GM12878 (cell line): Measurements from ENCODE around the gene TERB1. TPM values are rescaled to one million over a fixed set of nuclear protein-coding genes. Genes with fewer than 3 reads are reported as not detected.

ENCODE experiments used
- ATAC-seq: fragments of 200-7000 bp; cut with Tn5 transposase; 3 replicates; pipeline ENCODE4 v1.9.1; 2020; ENCODE audit warnings: mild to moderate bottlenecking, moderate library complexity
- BruUV-seq: library from RNA; stranded (reverse); fragments of 400-500 nt; replicated peaks from 2 replicates; lab custom pipeline; 2021; lab: Mats Ljungman, UMichigan
- CTCF ChIA-PET: fragments of 300-600 bp; sonication (Branson Sonifier 250); formaldehyde crosslinking; extraction: SDS; loops from one replicate; lab custom pipeline; 2021; ENCODE audit warnings: inconsistent platforms; lab: Yijun Ruan, JAX
- POLR2A ChIA-PET: fragments of 350-600 bp; formaldehyde crosslinking; extraction: SDS; loops from one replicate; lab custom pipeline; 2021; ENCODE audit warnings: inconsistent platforms; lab: Charles Lee
- RAD21 ChIA-PET: fragments of 300-600 bp; sonication (Branson Sonifier 250); formaldehyde crosslinking; loops from one replicate; lab custom pipeline; 2023; ENCODE audit warnings: antibody characterized with exemption; ENCODE audit not compliant: unreplicated experiment; lab: Charles Lee
- SMC1A ChIA-PET: fragments of 300-600 bp; sonication (Branson Sonifier 250); formaldehyde crosslinking; loops from one replicate; lab custom pipeline; 2023; ENCODE audit not compliant: unreplicated experiment, uncharacterized antibody; lab: Charles Lee
- DNase-seq: peaks from one replicate; pipeline ENCODE4 v3.0.0-alpha.2; 2011; ENCODE audit warnings: low read depth, low spot score
- FAIRE-seq: peaks from 3 replicates; lab custom pipeline; 2011; peaks lifted over from hg19 to GRCh38; lab: Jason Lieb, UNC
- H2AFZ ChIP-seq: 2 replicates; pipeline ENCODE4 v1.6.0; 2011; ENCODE audit warnings: low read depth, low read length, control low read depth; ENCODE audit not compliant: control insufficient read depth
- H3K27ac ChIP-seq: 2 replicates; pipeline ENCODE4 v1.5.1; 2011; ENCODE audit warnings: control low read depth; ENCODE audit not compliant: control insufficient read depth, insufficient read depth
- H3K27me3 ChIP-seq, 2 experiments: replicated peaks in 1 of 2; 2 replicates each; pipeline versions ENCODE4 v1.6.0 to v1.6.1; 2011; ENCODE audit warnings: low read length in 1 of 2; ENCODE audit not compliant: control insufficient read depth in 2 of 2, insufficient read depth in 2 of 2
- H3K36me3 ChIP-seq, 2 experiments: 2 replicates each; pipeline ENCODE4 v1.5.1; 2011; ENCODE audit warnings: low read length in 1 of 2; ENCODE audit not compliant: control insufficient read depth in 2 of 2, insufficient read depth in 2 of 2
- H3K4me1 ChIP-seq: 2 replicates; pipeline ENCODE4 v1.6.1; 2011; ENCODE audit warnings: mild to moderate bottlenecking, low read length, moderate library complexity, mixed read lengths; ENCODE audit not compliant: control insufficient read depth, insufficient read depth
- H3K4me2 ChIP-seq: 2 replicates; pipeline ENCODE4 v1.6.0; 2011; ENCODE audit warnings: control low read depth; ENCODE audit not compliant: control insufficient read depth, insufficient read depth
- H3K4me3 ChIP-seq: fragments of 200-600 bp; sonication (generic); 2 replicates; pipeline ENCODE4 v1.5.1; 2016
- H3K79me2 ChIP-seq: 2 replicates; pipeline ENCODE4 v1.6.0; 2011; ENCODE audit warnings: low read length; ENCODE audit not compliant: control insufficient read depth, insufficient read depth
- H3K9ac ChIP-seq: 2 replicates; pipeline ENCODE4 v1.8.0; 2011; ENCODE audit warnings: low read length, control low read depth, mixed read lengths; ENCODE audit not compliant: control insufficient read depth, insufficient read depth
- H3K9me3 ChIP-seq: replicated peaks from 3 replicates; pipeline ENCODE4 v1.5.1; 2011; ENCODE audit warnings: mild to moderate bottlenecking, low read length; ENCODE audit not compliant: control insufficient read depth, insufficient read depth
- H4K20me1 ChIP-seq: 2 replicates; pipeline ENCODE4 v1.6.0; 2011; ENCODE audit not compliant: control insufficient read depth, insufficient read depth
- ASH2L ChIP-seq: fragments of 300-600, 200-600 bp; sonication (generic); IDR thresholded peaks from 2 replicates; pipeline ENCODE4 v1.6.1; 2017; ENCODE audit warnings: low read depth, mild to moderate bottlenecking, borderline replicate concordance
- HDAC2 ChIP-seq: fragments of 200-600 bp; sonication (generic); IDR thresholded peaks from 2 replicates; pipeline ENCODE4 v1.6.1; 2017
- MYB ChIP-seq: fragments of 150-350 bp; IDR thresholded peaks from 2 replicates; pipeline ENCODE4 v1.6.1; 2014; ENCODE audit warnings: mild to moderate bottlenecking, low read depth, low read length, borderline replicate concordance
- PAX8 ChIP-seq: fragments of 450-650 bp; IDR thresholded peaks from 2 replicates; pipeline ENCODE4 v1.6.1; 2017; ENCODE audit warnings: mild to moderate bottlenecking, moderate library complexity
- SREBF1 ChIP-seq: IDR thresholded peaks from 2 replicates; pipeline ENCODE4 v1.6.1; 2012; ENCODE audit warnings: mild to moderate bottlenecking, low read length
- WGBS: methylation state at CpG from one replicate; pipeline ENCODE4 v1.1.6; 2016; ENCODE audit warnings: low lambda C conversion rate; ENCODE audit not compliant: insufficient replicate concordance, insufficient coverage; ENCODE audit errors: missing lambda C conversion rate; 5-methylcytosine and 5-hydroxymethylcytosine counted together
- in situ Hi-C: fragments of 300-500 bp; cut with MboI; formaldehyde crosslinking; loops from 9 replicates; pipeline ENCODE4 v1.14.3; 2018; ENCODE audit warnings: mixed read lengths
- intact Hi-C: fragments of 100-400 bp; cut with micrococcal nuclease; formaldehyde crosslinking; loops from one replicate; pipeline ENCODE4 v1.14.2; 2022; ENCODE audit not compliant: unreplicated experiment
- polyA plus RNA-seq, 11 experiments: library from polyadenylated mRNA; depleted of rRNA in 4 of 11; unstranded in 6 of 11; stranded (reverse) in 5 of 11; fragments of >200 nt; fragmentation: Nextera tagmentation in 4 of 11; fragmentation: Illumina TruSeq in 1 of 11; extraction: Ambion mirVana in 4 of 11; extraction: Trizol in 1 of 11; gene quantifications; 1 replicate in 1 of 11; 2 replicates in 10 of 11; pipeline versions ENCODE4 v1.2.1 to v1.2.3, GENCODE V29; 2011 to 2016; ENCODE audit warnings: inconsistent platforms in 2 of 11, missing spikeins in 2 of 11, low read depth in 1 of 11
- total RNA-seq, 4 experiments: library from RNA; depleted of rRNA in 3 of 4; stranded (reverse); fragments of >200 nt in 3 of 4; fragmentation: Illumina TruSeq in 1 of 4; extraction: Trizol in 1 of 4; gene quantifications; 2 replicates each; pipeline versions ENCODE4 v1.2.1 to v1.2.3, GENCODE V29; 2013 to 2021
- TF ChIP-seq, protein P1 (sequence below): fragments of 450-650 bp; conservative IDR thresholded peaks from 2 replicates; pipeline ENCODE4 v1.6.1; 2017; ENCODE audit warnings: mild to moderate bottlenecking, moderate library complexity
- TF ChIP-seq, protein P2 (sequence below), 3 experiments: IDR thresholded peaks in 2 of 3; conservative IDR thresholded peaks in 1 of 3; 2 replicates each; pipeline ENCODE4 v1.5.1; 2011; ENCODE audit warnings: low read depth in 3 of 3, low read length in 3 of 3, mild to moderate bottlenecking in 3 of 3, control low read depth in 2 of 3, moderate library complexity in 2 of 3, inconsistent platforms in 1 of 3, mixed read lengths in 1 of 3; ENCODE audit not compliant: control insufficient read depth in 2 of 3, insufficient read depth in 1 of 3; ENCODE audit errors: extremely low read depth in 1 of 3
- TF ChIP-seq, protein P3 (sequence below): fragments of 450-650 bp; IDR thresholded peaks from 2 replicates; pipeline ENCODE4 v1.6.1; 2017; ENCODE audit warnings: mild to moderate bottlenecking
- TF ChIP-seq, protein P4 (sequence below): fragments of 450-650 bp; IDR thresholded peaks from 2 replicates; pipeline ENCODE4 v1.6.1; 2017; ENCODE audit warnings: low read depth, mild to moderate bottlenecking, moderate library complexity

TERB1 gene
- total and polyA plus RNA-seq, 10 of the 15 experiments (the other 5 are each of a cell fraction or from before 2014, with no cell fraction given): 0.03 to 0.10 (median 0.06) TPM; not detected in 7

DNA sequence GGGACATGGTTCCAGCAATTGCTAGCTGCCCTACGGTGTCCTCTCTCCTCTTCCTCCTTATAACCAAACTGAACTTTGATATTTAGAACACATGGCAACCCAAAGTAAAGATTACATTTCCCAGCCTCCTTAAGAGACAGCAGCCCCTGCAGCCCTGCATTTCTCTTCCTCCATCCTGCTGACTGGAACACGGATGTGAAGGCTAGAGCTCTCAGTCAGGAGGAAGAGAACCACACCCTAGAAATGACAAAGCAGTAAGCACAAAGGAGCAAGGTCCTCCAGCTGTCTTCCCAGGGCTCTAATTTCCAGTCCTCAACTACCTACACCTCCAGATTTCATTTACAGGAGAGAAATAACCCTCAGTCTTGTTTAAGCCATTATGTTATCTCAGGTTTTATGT lies 60.9 kb downstream of the TERB1 start (continued):
- TF ChIP-seq, protein P1, sequence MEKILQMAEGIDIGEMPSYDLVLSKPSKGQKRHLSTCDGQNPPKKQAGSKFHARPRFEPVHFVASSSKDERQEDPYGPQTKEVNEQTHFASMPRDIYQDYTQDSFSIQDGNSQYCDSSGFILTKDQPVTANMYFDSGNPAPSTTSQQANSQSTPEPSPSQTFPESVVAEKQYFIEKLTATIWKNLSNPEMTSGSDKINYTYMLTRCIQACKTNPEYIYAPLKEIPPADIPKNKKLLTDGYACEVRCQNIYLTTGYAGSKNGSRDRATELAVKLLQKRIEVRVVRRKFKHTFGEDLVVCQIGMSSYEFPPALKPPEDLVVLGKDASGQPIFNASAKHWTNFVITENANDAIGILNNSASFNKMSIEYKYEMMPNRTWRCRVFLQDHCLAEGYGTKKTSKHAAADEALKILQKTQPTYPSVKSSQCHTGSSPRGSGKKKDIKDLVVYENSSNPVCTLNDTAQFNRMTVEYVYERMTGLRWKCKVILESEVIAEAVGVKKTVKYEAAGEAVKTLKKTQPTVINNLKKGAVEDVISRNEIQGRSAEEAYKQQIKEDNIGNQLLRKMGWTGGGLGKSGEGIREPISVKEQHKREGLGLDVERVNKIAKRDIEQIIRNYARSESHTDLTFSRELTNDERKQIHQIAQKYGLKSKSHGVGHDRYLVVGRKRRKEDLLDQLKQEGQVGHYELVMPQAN: no peak

DNA sequence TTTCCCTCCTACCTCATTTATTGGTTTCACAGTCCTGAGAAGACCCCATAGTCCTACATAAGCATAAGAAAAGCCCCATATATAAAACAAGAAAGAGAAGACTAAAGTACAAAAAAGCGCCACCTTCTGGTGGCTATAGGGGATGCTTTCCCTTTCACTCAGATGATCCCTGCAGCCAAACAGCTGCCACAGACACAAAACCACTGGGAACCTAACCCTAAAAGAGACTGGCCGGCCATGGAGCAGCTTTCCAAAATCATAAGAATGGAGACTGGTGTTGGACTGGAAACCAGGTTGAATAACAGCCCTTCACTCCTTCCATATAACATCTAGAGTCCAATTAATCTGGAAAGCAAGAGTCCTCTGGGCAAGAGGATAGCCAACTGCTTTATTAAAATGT lies 61.4 kb downstream of the TERB1 start:
- no peak overlapping the region for H3K4me2 ChIP-seq
- ChIA-PET SMC1A (interaction anchor here (1.1 to 1.7 kb wide), 5 partner anchors 10 to 334 kb away, joined by 3 to 11 read pairs (median 4); no protein-coding TSS in a partner anchor), CTCF (interaction anchor here (0.6 to 8.5 kb wide), 24 partner anchors 8 to 334 kb away, joined by 3 to 76 read pairs (median 4); partner anchors contain the start of genes DYNC1LI2, NAE1 and PDP2), RAD21 (interaction anchor here (0.7 to 1.2 kb wide), 3 partner anchors 91 to 334 kb away, joined by 3 read pairs; no protein-coding TSS in a partner anchor), POLR2A (no interaction called here)
- H3K79me2 ChIP-seq: peaks cover 3% of the 10 kb centered on the region; the same call in 1 of the 2 replicates
- intact Hi-C loops: loop anchor here (1.0 kb wide), 1 partner anchor 334 kb away; no protein-coding TSS in a partner anchor
- no peak overlapping the region for H3K27ac ChIP-seq
- BruUV-seq: no TSS peak
- DNase-seq (no peak), ATAC-seq (peak; percentile 89), FAIRE-seq (no peak)
- H2AFZ ChIP-seq: no peak overlapping the region
- 0% methylated on average over 2 of the region's 2 CpGs for WGBS
- H4K20me1 ChIP-seq: no peaks in the 10 kb centered on the region
- no peaks in the 10 kb centered on the region for H3K9me3 ChIP-seq
- H3K9ac ChIP-seq: no peak overlapping the region
- no peaks in the 10 kb centered on the region for H3K27me3 ChIP-seq
- H3K4me3 ChIP-seq: no peak overlapping the region
- in situ Hi-C loops: no loop called here
- H3K36me3 ChIP-seq: peaks cover 16 to 36% of the 10 kb centered on the region in 2 experiments
- no peaks in the 10 kb centered on the region for H3K4me1 ChIP-seq
- TF ChIP-seq PAX8 (no peak), HDAC2 (no peak), ASH2L (no peak), SREBF1 (no peak), MYB (no peak)
- TF ChIP-seq, protein P2, sequence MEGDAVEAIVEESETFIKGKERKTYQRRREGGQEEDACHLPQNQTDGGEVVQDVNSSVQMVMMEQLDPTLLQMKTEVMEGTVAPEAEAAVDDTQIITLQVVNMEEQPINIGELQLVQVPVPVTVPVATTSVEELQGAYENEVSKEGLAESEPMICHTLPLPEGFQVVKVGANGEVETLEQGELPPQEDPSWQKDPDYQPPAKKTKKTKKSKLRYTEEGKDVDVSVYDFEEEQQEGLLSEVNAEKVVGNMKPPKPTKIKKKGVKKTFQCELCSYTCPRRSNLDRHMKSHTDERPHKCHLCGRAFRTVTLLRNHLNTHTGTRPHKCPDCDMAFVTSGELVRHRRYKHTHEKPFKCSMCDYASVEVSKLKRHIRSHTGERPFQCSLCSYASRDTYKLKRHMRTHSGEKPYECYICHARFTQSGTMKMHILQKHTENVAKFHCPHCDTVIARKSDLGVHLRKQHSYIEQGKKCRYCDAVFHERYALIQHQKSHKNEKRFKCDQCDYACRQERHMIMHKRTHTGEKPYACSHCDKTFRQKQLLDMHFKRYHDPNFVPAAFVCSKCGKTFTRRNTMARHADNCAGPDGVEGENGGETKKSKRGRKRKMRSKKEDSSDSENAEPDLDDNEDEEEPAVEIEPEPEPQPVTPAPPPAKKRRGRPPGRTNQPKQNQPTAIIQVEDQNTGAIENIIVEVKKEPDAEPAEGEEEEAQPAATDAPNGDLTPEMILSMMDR (IDR thresholded peaks at IDR 0.05 in 2 of 3, conservative IDR thresholded peaks at IDR 0.05 in 1 of 3; ENCODE audit: control insufficient read depth in 2 of 3, extremely low read depth in 1 of 3, insufficient read depth in 1 of 3, low read depth in 3 of 3, low read length in 3 of 3): peak; percentile 47 to 56 (median 49)
- TF ChIP-seq, protein P3, sequence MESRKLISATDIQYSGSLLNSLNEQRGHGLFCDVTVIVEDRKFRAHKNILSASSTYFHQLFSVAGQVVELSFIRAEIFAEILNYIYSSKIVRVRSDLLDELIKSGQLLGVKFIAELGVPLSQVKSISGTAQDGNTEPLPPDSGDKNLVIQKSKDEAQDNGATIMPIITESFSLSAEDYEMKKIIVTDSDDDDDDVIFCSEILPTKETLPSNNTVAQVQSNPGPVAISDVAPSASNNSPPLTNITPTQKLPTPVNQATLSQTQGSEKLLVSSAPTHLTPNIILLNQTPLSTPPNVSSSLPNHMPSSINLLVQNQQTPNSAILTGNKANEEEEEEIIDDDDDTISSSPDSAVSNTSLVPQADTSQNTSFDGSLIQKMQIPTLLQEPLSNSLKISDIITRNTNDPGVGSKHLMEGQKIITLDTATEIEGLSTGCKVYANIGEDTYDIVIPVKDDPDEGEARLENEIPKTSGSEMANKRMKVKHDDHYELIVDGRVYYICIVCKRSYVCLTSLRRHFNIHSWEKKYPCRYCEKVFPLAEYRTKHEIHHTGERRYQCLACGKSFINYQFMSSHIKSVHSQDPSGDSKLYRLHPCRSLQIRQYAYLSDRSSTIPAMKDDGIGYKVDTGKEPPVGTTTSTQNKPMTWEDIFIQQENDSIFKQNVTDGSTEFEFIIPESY: no peak
- TF ChIP-seq, protein P4, sequence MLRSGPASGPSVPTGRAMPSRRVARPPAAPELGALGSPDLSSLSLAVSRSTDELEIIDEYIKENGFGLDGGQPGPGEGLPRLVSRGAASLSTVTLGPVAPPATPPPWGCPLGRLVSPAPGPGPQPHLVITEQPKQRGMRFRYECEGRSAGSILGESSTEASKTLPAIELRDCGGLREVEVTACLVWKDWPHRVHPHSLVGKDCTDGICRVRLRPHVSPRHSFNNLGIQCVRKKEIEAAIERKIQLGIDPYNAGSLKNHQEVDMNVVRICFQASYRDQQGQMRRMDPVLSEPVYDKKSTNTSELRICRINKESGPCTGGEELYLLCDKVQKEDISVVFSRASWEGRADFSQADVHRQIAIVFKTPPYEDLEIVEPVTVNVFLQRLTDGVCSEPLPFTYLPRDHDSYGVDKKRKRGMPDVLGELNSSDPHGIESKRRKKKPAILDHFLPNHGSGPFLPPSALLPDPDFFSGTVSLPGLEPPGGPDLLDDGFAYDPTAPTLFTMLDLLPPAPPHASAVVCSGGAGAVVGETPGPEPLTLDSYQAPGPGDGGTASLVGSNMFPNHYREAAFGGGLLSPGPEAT: no peak
